ENCODE measurements around the gene SPO11.

Gene SPO11

GRCh38 chr20:57391439-57392301, 62.1 kb downstream of the SPO11 start:
- Histone ChIP-seq H3K79me2 (ENCODE audit: insufficient read depth, low read depth) (peaks cover 48% of the 10 kb centered on the region), H3K4me2 (peak overlapping the region; percentile 72), H3K27ac (peak overlapping the region; percentile 72), H3K4me1 (ENCODE audit: low read depth, poor library complexity, severe bottlenecking) (peaks cover 55% of the 10 kb centered on the region), H4K20me1 (ENCODE audit: insufficient read depth) (0 out of 2 replicates have a peak, but pooled peaks cover 6% of the 10 kb centered on the region), H3K9ac (peak overlapping the region; percentile 61), H2AFZ (ENCODE audit: low read depth) (no peak overlapping the region), H3K36me3 (ENCODE audit: insufficient read depth) (peaks cover 7% of the 10 kb centered on the region; the same call in 1 of the 2 replicates), H3K27me3 (ENCODE audit: insufficient read depth, low read depth) (no peaks in the 10 kb centered on the region), H3K4me3 (IDR thresholded peaks at IDR 0.05; ENCODE audit: insufficient read depth, low read depth, low read length) (no peak overlapping the region)
- TF ChIP-seq CTCF (conservative IDR thresholded peaks at IDR 0.05; ENCODE audit: low read depth, low read length): no peak

- peaks cover 65% of the 10 kb centered on the region for H3K4me1 ChIP-seq (ENCODE audit: low read depth, poor library complexity, severe bottlenecking)
- no peak overlapping the region for H2AFZ ChIP-seq (ENCODE audit: low read depth)
- H4K20me1 ChIP-seq (ENCODE audit: insufficient read depth): 0 out of 2 replicates have a peak, but pooled peaks cover 6% of the 10 kb centered on the region
- H3K36me3 ChIP-seq (ENCODE audit: insufficient read depth): peaks cover 7% of the 10 kb centered on the region; the same call in 1 of the 2 replicates
- H3K4me3 ChIP-seq (IDR thresholded peaks at IDR 0.05; ENCODE audit: insufficient read depth, low read depth, low read length): no peak overlapping the region
- H3K79me2 ChIP-seq (ENCODE audit: insufficient read depth, low read depth): peaks cover 58% of the 10 kb centered on the region
- H3K27ac ChIP-seq: peak overlapping the region; percentile 72
- H3K9ac ChIP-seq: peak overlapping the region; percentile 61
- TF ChIP-seq CTCF (conservative IDR thresholded peaks at IDR 0.05; ENCODE audit: low read depth, low read length): no peak
- peak overlapping the region; percentile 72 for H3K4me2 ChIP-seq
- no peaks in the 10 kb centered on the region for H3K27me3 ChIP-seq (ENCODE audit: insufficient read depth, low read depth)
These were observed 63.1 kb downstream of the SPO11 start for GRCh38 chr20:57392512-57393271.

All from KMS-11 (cell line).